Stimulated activated CD8-positive, alpha-beta memory T cell treated with anti-CD3 and anti-CD28 coated beads, Interleukin-15, amount 100 ng/mL, for 1 hour (primary cell): ENCODE measurements around the gene SGMS1.
"Not testable (repeated sequence)": the region's sequence is repeated elsewhere in the genome, so short reads cannot be mapped to it uniquely, and the experiment has no call there.

Experiments
- DNase-seq: peaks from one replicate; pipeline ENCODE4 v3.0.0-alpha.2; 2020; ENCODE audit warnings: low read depth

Gene SGMS1

GRCh38 chr10:50623663-50624412 lies at the start of gene SGMS1:
Gene SGMS1 (minus strand): TSS chr10:50623956. CDS start chr10:50344114, 279,842 bp downstream.
- DNase-seq, result peak; percentile 51

GRCh38 chr10:50672152-50672551 lies 48.4 kb upstream of the SGMS1 start:
- not testable (repeated sequence) for DNase-seq

GRCh38 chr10:50671645-50672044 lies 47.9 kb upstream of the SGMS1 start:
- not testable (repeated sequence) for DNase-seq

GRCh38 chr10:50669957-50670356 lies 46.2 kb upstream of the SGMS1 start:
- not testable (repeated sequence) for DNase-seq

GRCh38 chr10:50667353-50667752 lies 43.6 kb upstream of the SGMS1 start:
- not testable (repeated sequence) for DNase-seq

- not testable (repeated sequence) for DNase-seq
These were observed 38.7 kb upstream of the SGMS1 start for GRCh38 chr10:50662420-50662819.

- DNase-seq, result not testable (repeated sequence)
These were observed 37.8 kb upstream of the SGMS1 start for GRCh38 chr10:50661563-50661962.

GRCh38 chr10:50659865-50660730 lies 36.3 kb upstream of the SGMS1 start:
- DNase-seq, result not testable (repeated sequence)

GRCh38 chr10:50659016-50659864 lies 35.5 kb upstream of the SGMS1 start:
- DNase-seq, result not testable (repeated sequence)

GRCh38 chr10:50658165-50658564 lies 34.4 kb upstream of the SGMS1 start:
- no peak for DNase-seq

GRCh38 chr10:50653758-50654157 lies 30.0 kb upstream of the SGMS1 start:
- DNase-seq, result no peak

GRCh38 chr10:50653142-50653541 lies 29.4 kb upstream of the SGMS1 start:
- peak; percentile 11 for DNase-seq

GRCh38 chr10:50651808-50652207 lies 28.1 kb upstream of the SGMS1 start:
- no peak for DNase-seq

- no peak for DNase-seq
These were observed 26.7 kb upstream of the SGMS1 start for GRCh38 chr10:50650481-50650880.

GRCh38 chr10:50648935-50649227 lies 25.1 kb upstream of the SGMS1 start:
- DNase-seq, result no peak

GRCh38 chr10:50648089-50648934 lies 24.6 kb upstream of the SGMS1 start:
- no peak for DNase-seq

GRCh38 chr10:50647350-50647749 lies 23.6 kb upstream of the SGMS1 start:
- DNase-seq, result not testable (repeated sequence)

GRCh38 chr10:50645236-50645635 lies 21.5 kb upstream of the SGMS1 start:
- no peak for DNase-seq

GRCh38 chr10:50641626-50642025 lies 17.9 kb upstream of the SGMS1 start:
- no peak for DNase-seq

GRCh38 chr10:50640238-50640637 lies 16.5 kb upstream of the SGMS1 start:
- DNase-seq, result no peak
